Pancreas (tissue), 10 donors: Measurements from ENCODE around the gene LDAH. TPM values are rescaled to one million over a fixed set of nuclear protein-coding genes. Genes with fewer than 3 reads are reported as not detected.

Experiments
- ATAC-seq, 4 donors: fragments of 200-7000 bp; cut with Tn5 transposase; one replicate each; pipeline versions ENCODE4 v1.8.0 to v1.9.1; 2020; ENCODE audit warnings: mild to moderate bottlenecking in 4 of 4, moderate library complexity in 4 of 4
- DNase-seq, 6 donors: peaks; one replicate each; pipeline ENCODE4 v3.0.0-alpha.2; 2020
- FAIRE-seq: peaks from 2 replicates; lab custom pipeline; 2012; peaks lifted over from hg19 to GRCh38; lab: Jason Lieb, UNC
- H3K27ac ChIP-seq, 4 donors: fragments of 200-600 bp; sonication (generic); 1 replicate in 3 of 4; 2 replicates in 1 of 4; pipeline versions ENCODE4 v1.5.0 to v1.8.0; 2020
- H3K27me3 ChIP-seq, 4 donors: fragments of 200-600 bp; one replicate each; pipeline ENCODE4 v1.8.0; 2021
- H3K36me3 ChIP-seq, 3 donors: fragments of 200-600 bp; sonication (generic) in 1 of 3; one replicate each; pipeline versions ENCODE4 v1.5.0 to v1.8.0; 2020 to 2021
- H3K4me1 ChIP-seq, 3 donors: fragments of 200-600 bp; one replicate each; pipeline ENCODE4 v1.8.0; 2021
- H3K4me3 ChIP-seq, 4 donors: fragments of 200-600 bp; sonication (generic) in 2 of 4; one replicate each; pipeline versions ENCODE4 v1.5.0 to v1.8.0; 2020 to 2021
- H3K9me3 ChIP-seq, 4 donors: fragments of 200-600 bp; one replicate each; pipeline ENCODE4 v1.8.0; 2021
- CTCF ChIP-seq, 4 donors: fragments of 200-600 bp; sonication (generic) in 3 of 4; IDR thresholded peaks; one replicate each; pipeline versions ENCODE4 v1.5.0 to v1.8.0; 2021; ENCODE audit warnings: antibody characterized with exemption in 4 of 4
- WGBS, 2 donors: extraction: QIAGEN DNeasy Blood & Tissue Kit; methylation state at CpG; one replicate each; pipeline ENCODE4 v1.1.7; 2013; 5-methylcytosine and 5-hydroxymethylcytosine counted together
- intact Hi-C, 3 donors: fragments of 100-400 bp; cut with DNase I; formaldehyde crosslinking; loops; one replicate each; pipeline versions ENCODE4 v1.11.1 to v1.14.2; 2022
- polyA plus RNA-seq, 2 donors: library from polyadenylated mRNA; stranded (reverse); fragments of 200-250 nt; gene quantifications; one replicate each; pipeline ENCODE4 v1.2.3, GENCODE V29; 2013
- total RNA-seq, 6 donors: library from RNA; stranded (reverse); fragmentation: NEBNext Ultra II Directional in 4 of 6; extraction: Animal tissue kit (Norgen Biotek cat#: 25700) in 4 of 6; gene quantifications; one replicate each; pipeline versions ENCODE4 v1.2.1 to v1.2.4, GENCODE V29; 2021 to 2023
- donor health status: healthy with polysubstance abuse.
- donor health status: DM: no; HTN: no; CAD: no; lungs with moderate emphysema.
- donor health status: DM: no; HTN: no; CAD: no.
- donor health status: control.
- donor health status: control.
- donor health status: Bipolar disorder and iron deficiency.
- donor health status: DM: yes; HTN: yes; CAD: no.
- donor health status: DM: no; HTN: no; CAD: no.
- donor health status: DM: no; HTN: no; CAD: no.
- donor health status: DM: yes; HTN: yes; CAD: no.

The LDAH gene
- total and polyA plus RNA-seq, 8 donors = 2.5 to 9.1 (median 5.4) TPM

GRCh38 chr2:20815216-20815615 lies 7.7 kb downstream of the LDAH start:
- TF ChIP-seq CTCF (IDR thresholded peaks at IDR 0.05) = no peak
- Histone ChIP-seq H3K4me1 (no peaks in the 10 kb centered on the region), H3K9me3 (no peaks in the 10 kb centered on the region), H3K27ac (no peak overlapping the region), H3K27me3 (no peaks in the 10 kb centered on the region), H3K4me3 (no peak overlapping the region), H3K36me3 (no peaks in the 10 kb centered on the region)
- intact Hi-C loops = no loop called here
- WGBS, 2 donors = 100% methylated on average over 1 of the region's 1 CpG
- ATAC-seq (no peak), FAIRE-seq (no peak), DNase-seq (no peak)

DNA sequence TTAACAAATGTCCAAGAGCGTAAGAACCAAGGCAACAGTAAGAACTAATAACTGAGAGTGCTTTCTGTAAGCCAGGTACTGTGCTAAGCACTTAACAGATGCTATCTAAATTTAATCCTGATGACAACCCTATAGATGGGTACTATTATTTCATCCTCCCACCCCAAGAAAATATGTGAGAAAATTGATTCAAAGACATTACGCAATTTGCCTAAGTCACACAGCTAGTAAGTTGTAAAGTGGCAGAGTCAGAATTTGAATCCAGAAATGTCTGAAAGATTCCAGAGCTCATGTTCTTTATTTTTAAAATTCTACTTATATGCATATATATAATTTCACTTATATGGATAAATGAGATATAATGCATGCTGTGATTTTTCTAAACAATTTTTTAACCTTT lies 10.1 kb downstream of the LDAH start:
- H3K27me3 ChIP-seq = no peaks in the 10 kb centered on the region
- WGBS, 2 donors = 95 to 98% methylated on average over 2 of the region's 2 CpGs
- no peak overlapping the region for H3K27ac ChIP-seq
- no peak for TF ChIP-seq CTCF (IDR thresholded peaks at IDR 0.05)
- no peak for DNase-seq
- FAIRE-seq = no peak
- no peaks in the 10 kb centered on the region for H3K4me1 ChIP-seq
- no peak overlapping the region for H3K4me3 ChIP-seq
- H3K9me3 ChIP-seq = no peaks in the 10 kb centered on the region
- no peaks in the 10 kb centered on the region for H3K36me3 ChIP-seq
- intact Hi-C loops = no loop called here
- no peak for ATAC-seq

- Histone ChIP-seq H3K4me1 (no peaks in the 10 kb centered on the region), H3K4me3 (no peak overlapping the region), H3K9me3 (no peaks in the 10 kb centered on the region), H3K27ac (no peak overlapping the region), H3K27me3 (no peaks in the 10 kb centered on the region), H3K36me3 (no peaks in the 10 kb centered on the region)
- intact Hi-C loops = no loop called here
- DNase-seq (no peak), ATAC-seq (no peak), FAIRE-seq (no peak)
- TF ChIP-seq CTCF (IDR thresholded peaks at IDR 0.05) = no peak
- 76 to 91% methylated on average over 1 of the region's 1 CpG for WGBS, 2 donors
Observed at GRCh38 chr2:20806286-20806685, 16.6 kb downstream of the LDAH start.

- intact Hi-C loops = no loop called here
- no peaks in the 10 kb centered on the region for H3K36me3 ChIP-seq
- DNase-seq = no peak
- no peak overlapping the region for H3K4me3 ChIP-seq
- no peak for ATAC-seq
- H3K9me3 ChIP-seq = no peaks in the 10 kb centered on the region
- no peaks in the 10 kb centered on the region for H3K4me1 ChIP-seq
- no peak overlapping the region for H3K27ac ChIP-seq
- no peak for TF ChIP-seq CTCF (IDR thresholded peaks at IDR 0.05)
- FAIRE-seq = no peak
- no peaks in the 10 kb centered on the region for H3K27me3 ChIP-seq
Observed at GRCh38 chr2:20803974-20804373, 18.9 kb downstream of the LDAH start.

DNA sequence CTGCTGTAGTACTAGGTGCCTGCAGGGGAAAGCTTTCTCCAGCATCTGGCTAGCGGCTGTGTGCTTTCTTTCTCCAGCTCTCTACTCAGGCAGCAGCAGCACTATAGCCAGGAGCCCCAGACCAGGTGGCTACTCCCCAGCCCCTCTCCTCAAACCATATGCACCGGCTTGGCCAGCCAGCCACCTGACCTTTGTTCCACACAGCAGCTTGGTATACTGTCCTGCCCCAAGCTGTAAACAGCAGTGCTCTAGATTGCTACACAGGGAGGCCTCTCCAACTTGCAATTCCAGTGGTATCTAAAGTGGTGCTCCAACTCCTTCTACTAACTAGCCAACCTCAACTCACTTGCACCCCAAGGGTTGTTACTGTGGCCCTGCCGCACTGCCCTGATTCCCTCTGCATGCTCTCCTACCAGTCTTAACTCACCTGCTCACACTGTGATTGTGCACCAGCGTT lies 19.6 kb downstream of the LDAH start:
- 76 to 82% methylated on average over 4 of the region's 4 CpGs for WGBS, 2 donors
- Histone ChIP-seq H3K4me1 (no peaks in the 10 kb centered on the region), H3K4me3 (no peak overlapping the region), H3K36me3 (no peaks in the 10 kb centered on the region), H3K9me3 (no peaks in the 10 kb centered on the region), H3K27ac (no peak overlapping the region), H3K27me3 (no peaks in the 10 kb centered on the region)
- intact Hi-C loops = no loop called here
- TF ChIP-seq CTCF (IDR thresholded peaks at IDR 0.05) = no peak
- no peak for ATAC-seq
- DNase-seq = no peak
- no peak for FAIRE-seq
